HG02884 (cell line): Measurements from ENCODE around the gene ARID5B.

Source experiments
- ATAC-seq: cut with Tn5 transposase; IDR thresholded peaks from one replicate; pipeline ENCODE4 v1.9.1; 2021; ENCODE audit warnings: mild to moderate bottlenecking, moderate library complexity; ENCODE audit not compliant: unreplicated experiment

Gene ARID5B

GRCh38 chr10:61933859-61934555 is 32.5 kb downstream of the ARID5B start:
- ATAC-seq, result no peak

DNA sequence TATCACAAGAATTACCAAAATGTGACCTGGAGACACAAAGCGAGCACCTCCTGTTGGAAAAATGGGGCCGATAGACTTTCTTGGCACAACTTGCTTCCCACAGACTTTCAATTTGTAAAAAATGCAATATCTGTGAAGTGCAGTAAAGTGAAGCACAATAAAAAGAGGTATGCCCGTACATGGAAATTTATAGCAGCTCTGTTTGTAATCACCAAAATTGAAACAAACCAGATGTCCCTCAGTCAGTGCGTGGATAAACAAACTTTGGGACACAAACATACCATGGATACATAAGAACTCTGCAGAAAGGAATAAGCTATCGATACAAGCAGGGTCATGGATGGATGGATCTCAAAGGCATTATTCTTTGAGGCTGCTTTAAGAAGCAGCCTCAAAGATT is 33.6 kb downstream of the ARID5B start:
- no peak for ATAC-seq

DNA sequence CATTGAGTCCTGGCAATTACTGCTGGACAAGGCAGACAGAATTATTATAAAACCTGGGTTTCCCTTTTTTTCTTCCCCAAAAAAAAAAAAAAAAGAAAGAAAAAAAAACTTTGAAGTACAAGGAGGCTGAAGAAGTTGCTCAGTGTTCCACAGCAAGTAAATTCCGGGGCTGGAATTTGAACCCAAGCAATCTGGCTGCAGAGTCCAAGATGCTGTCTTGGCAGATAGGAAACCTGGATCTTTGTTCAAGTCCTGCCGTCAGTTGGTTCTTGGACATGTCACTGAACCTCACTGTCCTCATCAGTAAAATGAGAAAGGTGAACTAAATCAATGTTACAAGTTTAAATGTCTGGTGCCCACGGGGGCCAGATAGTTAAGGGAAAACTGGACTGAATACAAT is 35.3 kb downstream of the ARID5B start:
- ATAC-seq, result no peak

DNA sequence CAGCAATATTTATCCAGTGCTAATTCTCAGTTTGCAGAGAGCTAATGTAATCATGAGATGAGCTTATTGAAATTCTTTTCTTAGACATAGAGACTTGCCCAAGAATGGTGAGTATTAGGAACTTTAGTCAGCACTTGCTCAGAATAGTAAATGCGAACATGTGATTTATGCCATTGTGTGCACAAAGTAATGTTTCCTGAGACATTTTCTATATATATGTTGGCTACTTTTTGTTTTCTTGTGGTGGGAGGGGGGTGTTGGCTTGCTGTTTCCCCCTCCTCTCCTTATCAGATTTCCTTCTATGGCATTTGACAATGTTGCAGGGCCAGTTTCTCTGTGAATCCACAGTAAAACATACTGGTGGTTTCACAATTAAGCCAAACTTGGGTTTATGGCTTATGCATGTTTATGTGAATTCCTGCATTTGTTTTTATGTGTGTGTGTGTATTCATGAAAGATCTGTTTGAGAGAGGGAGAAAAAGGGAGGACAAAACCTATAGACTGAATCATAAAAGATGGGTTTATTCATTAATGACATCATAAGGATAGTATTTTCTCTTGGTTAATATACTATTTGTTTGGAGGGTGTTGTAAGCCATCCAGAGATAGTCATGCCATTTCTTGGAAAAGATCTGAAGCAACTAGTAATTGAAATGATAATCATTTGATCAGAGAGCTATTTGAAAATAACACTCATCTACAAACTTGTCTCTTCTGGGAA is 36.3 kb downstream of the ARID5B start:
- no peak for ATAC-seq

DNA sequence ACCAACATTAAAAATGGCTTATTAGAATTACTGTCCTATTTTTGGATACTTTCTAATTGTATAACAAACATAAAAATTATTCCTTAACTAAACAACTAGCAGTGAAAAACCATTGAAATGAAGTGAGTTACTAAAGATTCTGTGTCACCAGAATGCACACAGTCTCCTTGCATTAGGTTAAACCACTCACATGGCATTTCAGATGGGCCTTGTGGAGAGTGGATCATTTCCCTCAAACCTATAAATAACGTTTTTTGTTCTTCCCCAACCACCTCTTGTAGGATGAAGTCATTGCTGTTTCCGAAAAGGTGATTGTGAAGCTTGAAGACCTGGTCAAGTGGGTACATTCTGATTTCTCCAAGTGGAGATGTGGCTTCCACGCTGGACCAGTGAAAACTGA is 38.4 kb downstream of the ARID5B start:
- no peak for ATAC-seq

- ATAC-seq, result no peak
Measured at GRCh38 chr10:61941202-61941681, 39.7 kb downstream of the ARID5B start.

GRCh38 chr10:61942604-61943461 is 41.3 kb downstream of the ARID5B start:
- no peak for ATAC-seq

DNA sequence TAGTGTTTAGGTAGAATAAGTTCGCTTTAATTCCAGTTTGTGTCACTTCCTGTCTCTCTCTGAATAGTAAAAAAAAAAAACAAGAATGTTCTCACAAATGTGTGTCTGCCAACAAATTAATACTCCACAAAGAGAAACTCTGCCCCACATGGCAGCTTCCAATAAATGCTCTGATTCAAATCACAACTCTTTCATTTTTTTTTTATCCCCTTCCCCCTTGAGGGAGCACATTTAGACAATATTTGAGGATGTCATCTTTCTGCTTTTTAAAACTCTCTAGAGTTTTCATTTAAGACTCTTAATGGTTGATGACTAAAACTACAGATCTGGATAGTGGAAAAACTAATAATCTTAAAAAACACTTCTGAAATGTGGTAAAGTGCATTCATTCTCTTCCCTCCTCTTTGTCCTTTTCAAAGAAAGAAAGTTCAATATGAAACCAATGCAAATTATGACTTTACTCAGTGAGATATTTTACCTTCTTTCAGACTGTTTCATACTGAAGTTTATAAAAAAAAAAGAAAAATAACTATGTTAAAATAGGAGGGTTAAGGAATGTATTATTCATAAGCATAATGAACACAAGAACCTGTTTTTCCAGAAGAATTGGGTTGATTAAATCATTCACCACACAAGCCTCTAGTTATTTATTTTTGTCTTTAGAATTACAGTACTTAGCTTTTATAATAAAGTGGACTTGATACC is 42.3 kb downstream of the ARID5B start:
- ATAC-seq, result peak; percentile 49

DNA sequence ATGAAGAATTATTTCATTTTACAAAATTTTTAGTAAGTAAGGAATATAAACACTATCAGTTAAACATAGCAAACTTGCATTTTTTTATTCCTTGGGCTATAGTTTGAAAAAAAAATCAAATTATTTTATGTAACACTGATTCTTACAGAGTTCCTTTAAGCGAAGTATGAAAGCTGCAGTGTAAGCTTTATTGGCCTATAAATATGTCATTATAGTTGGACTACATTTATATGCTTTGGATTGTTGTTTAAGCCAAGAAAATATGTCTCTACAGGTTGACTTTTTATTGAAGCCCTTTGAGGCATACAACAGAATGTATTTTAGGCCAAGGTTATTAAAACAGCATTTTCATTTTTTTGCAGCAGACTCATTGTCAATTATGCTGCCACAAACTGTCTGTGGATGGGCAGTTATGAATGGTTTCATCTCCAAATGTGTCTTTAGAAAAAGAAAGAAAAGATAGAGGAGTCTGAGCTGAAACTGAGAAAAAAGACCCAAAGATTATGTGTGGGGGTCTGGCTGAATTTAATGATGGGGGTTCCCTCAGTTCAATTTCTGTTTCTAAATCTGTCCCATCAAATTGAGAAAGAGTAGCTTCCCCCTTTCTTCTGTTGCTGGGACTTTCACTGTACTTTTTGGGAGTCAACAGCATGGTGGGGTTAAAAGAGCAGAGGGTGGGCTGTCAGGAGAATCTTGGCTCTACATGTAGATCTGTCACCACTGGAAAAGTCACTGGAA is 43.1 kb downstream of the ARID5B start:
- no peak for ATAC-seq

GRCh38 chr10:61949687-61950086 is 48.2 kb downstream of the ARID5B start:
- ATAC-seq, result no peak

DNA sequence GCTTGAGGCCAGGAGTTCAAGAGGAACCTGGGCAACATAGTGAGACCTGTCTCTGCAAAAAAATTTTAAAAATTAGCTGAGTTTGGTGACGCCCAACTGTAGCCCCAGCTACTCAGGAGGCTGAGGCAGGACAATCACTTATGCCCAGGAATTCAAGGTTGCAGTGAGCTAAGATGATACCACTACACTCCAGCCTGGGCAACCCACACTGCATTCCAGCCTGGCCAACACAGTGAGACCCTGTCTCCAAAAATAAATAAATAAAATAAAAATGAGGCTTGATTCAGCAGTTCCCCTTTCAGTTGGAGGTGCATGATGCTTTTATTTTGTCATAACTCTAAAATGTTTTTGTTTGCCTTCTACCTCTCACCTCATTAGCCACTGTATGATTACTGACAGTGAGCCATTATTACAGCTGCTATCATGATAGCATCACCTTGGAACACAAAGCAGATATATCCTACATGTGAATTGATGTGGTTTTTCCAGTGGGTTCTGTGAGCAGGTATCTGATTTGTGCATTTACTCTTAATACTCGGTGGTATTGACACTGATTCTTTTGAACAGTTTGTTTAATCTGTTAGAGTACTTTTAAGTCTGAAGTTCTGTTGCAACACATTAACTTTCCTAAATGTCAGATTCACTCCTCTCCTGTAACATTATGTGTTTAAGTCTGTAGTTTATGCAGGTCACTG is 49.1 kb downstream of the ARID5B start:
- no peak for ATAC-seq

DNA sequence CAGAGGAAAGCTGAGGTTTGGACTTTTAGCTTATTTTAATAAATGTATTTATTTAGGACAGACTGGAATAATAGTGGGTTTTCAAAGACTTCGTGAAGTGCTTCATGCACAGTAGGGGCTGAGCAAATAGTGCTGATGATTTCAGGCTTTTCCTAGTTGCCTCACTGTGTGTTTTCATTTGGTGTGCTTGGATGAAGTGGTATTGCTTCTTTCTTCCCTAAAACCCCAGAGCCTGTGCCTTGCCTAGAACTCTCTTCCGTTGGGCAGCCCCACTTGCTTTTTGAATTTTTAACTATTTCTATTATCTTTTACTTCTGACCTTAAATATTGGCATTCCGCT is 49.6 kb downstream of the ARID5B start:
- ATAC-seq, result no peak

DNA sequence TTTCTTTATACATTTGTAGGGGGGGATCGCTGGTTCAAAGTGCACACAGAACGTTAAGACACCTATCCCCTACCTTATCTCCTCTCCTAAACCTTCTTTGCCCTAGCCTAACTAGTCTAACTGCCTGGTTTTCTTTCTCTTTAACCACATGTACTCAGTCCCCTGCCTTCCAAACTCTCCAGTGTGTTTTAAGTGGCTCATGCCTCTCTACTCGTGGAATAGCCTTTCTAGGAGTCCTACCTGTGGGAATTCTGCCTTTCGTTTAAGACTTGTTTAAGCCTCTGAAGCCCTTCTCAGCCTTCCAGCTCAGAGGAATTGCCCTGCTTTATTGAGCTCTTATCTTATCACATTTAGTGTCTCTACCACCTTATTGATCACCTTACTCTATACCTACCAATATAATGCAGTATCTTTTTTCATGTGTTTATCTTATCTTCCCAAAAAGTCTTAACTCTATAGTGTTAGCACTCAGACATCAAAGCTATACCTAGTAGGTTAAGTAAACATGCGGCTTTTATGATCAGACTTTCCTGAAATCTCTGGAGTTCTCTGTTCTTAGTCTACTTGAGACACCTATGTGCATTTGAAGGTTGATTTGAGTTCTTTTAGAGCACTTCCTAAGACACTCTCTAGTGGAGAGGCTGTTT is 50.7 kb downstream of the ARID5B start:
- no peak for ATAC-seq

DNA sequence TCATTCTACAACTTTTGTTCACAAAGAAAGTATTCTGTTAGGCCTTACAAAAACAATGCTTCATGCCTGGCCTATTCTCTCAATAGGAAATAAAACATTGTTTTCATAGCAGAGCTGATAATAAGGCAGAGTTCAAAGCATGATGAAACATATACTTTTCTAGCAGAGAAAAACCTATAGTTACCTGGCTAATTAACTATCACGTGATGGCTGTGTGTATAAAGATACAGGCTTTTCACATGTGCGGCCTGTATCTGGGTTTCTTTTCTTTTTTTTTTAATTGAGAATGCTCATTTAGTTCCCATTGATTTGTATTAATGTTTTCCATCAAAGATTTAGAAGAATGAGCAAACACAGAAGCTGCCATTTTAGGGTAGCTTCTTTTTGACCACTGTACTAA is 51.7 kb downstream of the ARID5B start:
- no peak for ATAC-seq

DNA sequence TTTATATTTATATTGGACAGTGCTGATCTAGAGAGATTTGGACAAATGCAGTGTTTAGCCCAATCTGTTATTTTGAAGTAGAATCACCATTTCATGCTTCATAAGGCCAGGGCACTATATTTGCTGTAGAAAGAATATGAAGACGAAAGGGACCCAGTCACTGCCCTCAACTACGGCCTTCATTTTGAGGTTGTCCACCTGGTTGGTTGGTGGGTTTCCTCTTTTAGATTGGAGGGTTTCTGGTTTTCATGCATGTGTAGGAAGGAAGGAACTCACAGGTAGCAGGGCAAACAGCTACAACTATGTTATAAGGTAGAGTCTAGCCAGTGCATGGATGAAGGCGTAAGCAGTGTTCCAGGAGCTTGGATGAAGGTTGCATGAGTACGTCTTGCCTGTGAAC is 56.3 kb downstream of the ARID5B start:
- ATAC-seq, result no peak

GRCh38 chr10:61958311-61958710 is 56.8 kb downstream of the ARID5B start:
- no peak for ATAC-seq

DNA sequence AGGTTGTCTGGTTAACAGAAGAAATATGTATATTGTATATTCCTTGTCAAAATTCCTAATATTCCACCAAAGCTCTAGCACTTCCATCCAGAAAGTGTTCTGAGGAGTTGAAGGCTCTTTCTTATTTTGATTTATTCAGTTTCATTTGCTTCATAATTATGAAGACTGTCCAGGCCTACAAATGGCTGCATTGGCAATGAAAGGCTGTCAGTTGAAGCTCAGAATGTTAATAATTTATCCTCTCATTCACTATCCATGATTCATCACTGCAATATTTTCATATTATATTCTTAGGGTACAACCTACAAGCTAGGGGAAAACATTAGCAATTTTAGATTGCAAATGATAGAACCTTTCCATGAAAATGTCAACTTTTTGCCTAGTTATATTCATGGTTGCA is 57.3 kb downstream of the ARID5B start:
- ATAC-seq, result no peak

GRCh38 chr10:61959814-61960213 is 58.3 kb downstream of the ARID5B start:
- ATAC-seq, result no peak

DNA sequence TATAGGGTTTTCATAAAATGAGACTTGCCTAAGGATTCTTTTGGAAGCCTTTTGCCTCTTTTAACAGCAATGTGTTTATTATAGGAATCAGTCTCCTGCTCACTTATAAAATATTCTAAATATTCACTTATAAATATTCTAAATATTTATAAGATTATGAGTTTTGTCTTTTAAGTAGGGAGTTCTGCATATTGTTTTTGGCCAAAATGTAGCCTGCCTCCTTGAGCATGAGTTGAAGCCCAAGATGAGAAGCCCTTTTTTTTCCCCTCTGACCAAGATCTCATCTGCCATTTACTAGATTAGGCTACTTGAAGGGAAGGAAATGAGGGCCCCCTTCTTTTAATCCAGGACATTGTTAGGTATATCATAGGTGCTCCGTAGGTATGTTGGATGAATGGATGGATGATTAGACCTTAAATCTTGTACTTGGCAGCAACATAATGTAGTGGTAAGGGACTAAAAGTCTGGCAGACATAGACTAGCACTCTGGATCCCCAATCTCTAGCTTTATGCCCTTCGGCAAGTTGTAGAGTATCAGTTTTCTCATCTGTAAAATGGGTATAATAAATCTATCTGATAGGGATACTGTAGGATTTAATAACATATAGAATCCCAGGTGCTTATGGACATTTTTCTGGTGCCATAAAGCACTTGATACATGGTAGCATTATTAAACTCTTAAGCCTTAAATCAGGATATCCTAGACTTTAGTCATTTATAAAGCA is 59.1 kb downstream of the ARID5B start:
- ATAC-seq, result no peak
